IMR-90 (cell line): ENCODE results near the gene GP5. TPM values are rescaled to one million over a fixed set of nuclear protein-coding genes. Genes with fewer than 3 reads are reported as not detected.

Experiments
- ATAC-seq: fragments of 200-7000 bp; cut with Tn5 transposase; 2 replicates; pipeline ENCODE4 v1.9.1; 2020; ENCODE audit warnings: low read depth, mild to moderate bottlenecking, moderate library complexity
- BruUV-seq: library from RNA; stranded (reverse); fragments of 400-500 nt; replicated peaks from 2 replicates; lab custom pipeline; 2021; lab: Mats Ljungman, UMichigan
- CTCF ChIA-PET: fragments of 300-600 bp; formaldehyde crosslinking; extraction: SDS; loops from one replicate; lab custom pipeline; 2021; ENCODE audit warnings: antibody characterized with exemption; lab: Yijun Ruan, JAX
- POLR2A ChIA-PET: fragments of 300-600 bp; sonication (Branson Sonifier 250); formaldehyde crosslinking; loops from one replicate; lab custom pipeline; 2022; ENCODE audit warnings: antibody characterized with exemption; ENCODE audit not compliant: unreplicated experiment; lab: Charles Lee
- DNase-seq: peaks from one replicate; pipeline ENCODE4 v3.0.0; 2013
- H2AFZ ChIP-seq: replicated peaks from 2 replicates; pipeline ENCODE3; 2013; ENCODE audit warnings: low read length, mild to moderate bottlenecking; ENCODE audit not compliant: poor library complexity
- H2AK5ac ChIP-seq: 2 replicates; pipeline ENCODE4 v1.6.1; 2013; ENCODE audit warnings: low read depth, low read length, inconsistent platforms
- H2AK9ac ChIP-seq: replicated peaks from 2 replicates; pipeline ENCODE3; 2013; ENCODE audit warnings: mild to moderate bottlenecking, low read depth, low read length, moderate library complexity; ENCODE audit not compliant: poor library complexity
- H2BK120ac ChIP-seq: 2 replicates; pipeline ENCODE4 v1.6.1; 2013; ENCODE audit warnings: low read depth, low read length, inconsistent platforms
- H2BK15ac ChIP-seq: 3 replicates; pipeline ENCODE4 v1.6.1; 2013; ENCODE audit warnings: low read depth, low read length, inconsistent platforms
- H2BK20ac ChIP-seq: 2 replicates; pipeline ENCODE4 v1.6.1; 2013; ENCODE audit warnings: low read depth, mild to moderate bottlenecking, inconsistent platforms, low read length, moderate library complexity
- H2BK5ac ChIP-seq: 2 replicates; pipeline ENCODE4 v1.6.1; 2013; ENCODE audit warnings: mild to moderate bottlenecking, low read depth, low read length, inconsistent platforms; ENCODE audit not compliant: poor library complexity, severe bottlenecking
- H3K14ac ChIP-seq: replicated peaks from 2 replicates; pipeline ENCODE4 v1.6.1; 2013; ENCODE audit warnings: low read depth, low read length, inconsistent platforms
- H3K18ac ChIP-seq: 2 replicates; pipeline ENCODE4 v1.6.1; 2013; ENCODE audit warnings: low read depth, low read length, control low read depth
- H3K23ac ChIP-seq: 2 replicates; pipeline ENCODE4 v1.6.1; 2013; ENCODE audit warnings: low read depth, low read length, inconsistent platforms
- H3K27ac ChIP-seq: 2 replicates; pipeline ENCODE4 v1.5.1; 2013; ENCODE audit warnings: mild to moderate bottlenecking, control low read depth, low read length; ENCODE audit not compliant: insufficient read depth
- H3K27me3 ChIP-seq: 2 replicates; pipeline ENCODE4 v1.6.1; 2013; ENCODE audit warnings: low read length; ENCODE audit not compliant: control insufficient read depth, insufficient read depth
- H3K36me3 ChIP-seq: 2 replicates; pipeline ENCODE4 v1.6.1; 2013; ENCODE audit warnings: low read length, mixed read lengths; ENCODE audit not compliant: control insufficient read depth, insufficient read depth
- H3K4ac ChIP-seq: 2 replicates; pipeline ENCODE4 v1.6.1; 2013; ENCODE audit warnings: low read depth, low read length, inconsistent platforms
- H3K4me1 ChIP-seq: 2 replicates; pipeline ENCODE4 v1.6.1; 2013; ENCODE audit warnings: low read length, mixed read lengths; ENCODE audit not compliant: control insufficient read depth, insufficient read depth
- H3K4me2 ChIP-seq: 2 replicates; pipeline ENCODE4 v1.6.1; 2013; ENCODE audit warnings: low read depth, mild to moderate bottlenecking, control low read depth, low read length, moderate library complexity
- H3K4me3 ChIP-seq: 2 replicates; pipeline ENCODE4 v1.5.1; 2013; ENCODE audit warnings: low read depth, mild to moderate bottlenecking, control low read depth, low read length, moderate library complexity; ENCODE audit not compliant: insufficient read depth
- H3K56ac ChIP-seq: 2 replicates; pipeline ENCODE4 v1.6.1; 2013; ENCODE audit warnings: low read length, inconsistent platforms; ENCODE audit not compliant: insufficient read depth; ENCODE audit errors: extremely low read depth
- H3K79me1 ChIP-seq, 2 experiments: 2 replicates each; pipeline ENCODE4 v1.6.1; 2013; ENCODE audit warnings: low read length in 2 of 2, inconsistent platforms in 1 of 2, low read depth in 1 of 2
- H3K9ac ChIP-seq: 2 replicates; pipeline ENCODE4 v1.6.1; 2013; ENCODE audit warnings: low read depth, low read length, control low read depth
- H3K9me1 ChIP-seq: 2 replicates; pipeline ENCODE4 v1.6.1; 2013; ENCODE audit warnings: low read length, inconsistent platforms; ENCODE audit not compliant: insufficient read depth
- H3K9me3 ChIP-seq: 2 replicates; pipeline ENCODE4 v1.6.1; 2013; ENCODE audit warnings: low read length; ENCODE audit not compliant: control insufficient read depth, insufficient read depth
- H4K20me1 ChIP-seq: 2 replicates; pipeline ENCODE4 v1.6.1; 2013; ENCODE audit warnings: low read length, inconsistent platforms; ENCODE audit not compliant: insufficient read depth
- H4K5ac ChIP-seq: 2 replicates; pipeline ENCODE4 v1.6.1; 2013; ENCODE audit warnings: mild to moderate bottlenecking, low read depth, low read length, control low read depth
- H4K8ac ChIP-seq, 2 experiments: 2 replicates each; pipeline ENCODE4 v1.6.1; 2013; ENCODE audit warnings: low read depth in 2 of 2, low read length in 2 of 2, control low read depth in 1 of 2, inconsistent platforms in 1 of 2
- H4K91ac ChIP-seq: 2 replicates; pipeline ENCODE4 v1.6.1; 2013; ENCODE audit warnings: low read depth, low read length, inconsistent platforms; ENCODE audit not compliant: insufficient read depth
- CHD1 ChIP-seq: IDR thresholded peaks from 2 replicates; pipeline ENCODE4 v1.6.1; 2012; ENCODE audit warnings: low read depth, low read length, improper control_type of control experiment
- MAFK ChIP-seq: IDR thresholded peaks from 2 replicates; pipeline ENCODE4 v1.6.1; 2012; ENCODE audit warnings: low read depth, low read length, improper control_type of control experiment
- MAZ ChIP-seq: IDR thresholded peaks from 2 replicates; pipeline ENCODE4 v1.6.1; 2012; ENCODE audit warnings: low read depth, mild to moderate bottlenecking, low read length, improper control_type of control experiment, moderate library complexity, borderline replicate concordance
- MXI1 ChIP-seq: IDR thresholded peaks from 2 replicates; pipeline ENCODE4 v1.6.1; 2012; ENCODE audit warnings: low read depth, mild to moderate bottlenecking, low read length, moderate library complexity, borderline replicate concordance
- NFE2L2 ChIP-seq: fragments of 150-350 bp; IDR thresholded peaks from 2 replicates; pipeline ENCODE4 v1.6.1; 2016; ENCODE audit warnings: low read depth, mild to moderate bottlenecking, low read length
- RAD21 ChIP-seq: IDR thresholded peaks from 2 replicates; pipeline ENCODE4 v1.6.1; 2012; ENCODE audit warnings: low read length, improper control_type of control experiment
- RCOR1 ChIP-seq: IDR thresholded peaks from 2 replicates; pipeline ENCODE4 v1.6.1; 2012; ENCODE audit warnings: mild to moderate bottlenecking, low read length, improper control_type of control experiment; ENCODE audit not compliant: insufficient replicate concordance
- SMC3 ChIP-seq: fragments of 150-350 bp; IDR thresholded peaks from 2 replicates; pipeline ENCODE4 v1.6.1; 2016; ENCODE audit warnings: low read depth, mild to moderate bottlenecking, antibody characterized with exemption, low read length, moderate library complexity
- WGBS, 2 experiments: methylation state at CpG; one replicate each; pipeline versions ENCODE4 v1.1.5 to v1.1.7; 2013; ENCODE audit warnings: missing lambda C conversion rate in 2 of 2; ENCODE audit not compliant: insufficient read length in 1 of 2; ENCODE audit errors: extremely low coverage in 2 of 2; 5-methylcytosine and 5-hydroxymethylcytosine counted together
- dilution Hi-C: fragments of 300-500 bp; cut with HindIII; formaldehyde crosslinking; loops from one replicate; pipeline ENCODE4 v1.14.3; 2018; ENCODE audit warnings: low sequenced_read_pairs; ENCODE audit not compliant: unreplicated experiment
- in situ Hi-C: fragments of 300-500 bp; cut with MboI; formaldehyde crosslinking; loops from 3 replicates; pipeline ENCODE4 v1.14.3; 2019; ENCODE audit warnings: low sequenced_read_pairs, inconsistent platforms, mixed read lengths
- intact Hi-C: fragments of 100-400 bp; cut with micrococcal nuclease; formaldehyde crosslinking; loops from 2 replicates; pipeline ENCODE4 v1.10.0; 2022
- polyA plus RNA-seq, 3 experiments: library from polyadenylated mRNA; depleted of rRNA; stranded (reverse); fragments of >200 nt; gene quantifications; 2 replicates each; pipeline ENCODE4 v1.2.3, GENCODE V29; 2012; ENCODE audit warnings: low replicate concordance in 1 of 3
- total RNA-seq: library from RNA; depleted of rRNA; stranded (reverse); fragments of >200 nt; gene quantifications from 2 replicates; pipeline ENCODE4 v1.2.3, GENCODE V29; 2012
- TF ChIP-seq, protein P1 (sequence below): fragments of 150-350 bp; IDR thresholded peaks from 2 replicates; pipeline ENCODE4 v1.6.1; 2016; ENCODE audit warnings: low read depth, mild to moderate bottlenecking, low read length, moderate library complexity, borderline replicate concordance

GP5 gene
- total and polyA plus RNA-seq, 2 of the 4 experiments (the other 2 are of a cell fraction) = under 0.01 to 0.12 TPM

DNA sequence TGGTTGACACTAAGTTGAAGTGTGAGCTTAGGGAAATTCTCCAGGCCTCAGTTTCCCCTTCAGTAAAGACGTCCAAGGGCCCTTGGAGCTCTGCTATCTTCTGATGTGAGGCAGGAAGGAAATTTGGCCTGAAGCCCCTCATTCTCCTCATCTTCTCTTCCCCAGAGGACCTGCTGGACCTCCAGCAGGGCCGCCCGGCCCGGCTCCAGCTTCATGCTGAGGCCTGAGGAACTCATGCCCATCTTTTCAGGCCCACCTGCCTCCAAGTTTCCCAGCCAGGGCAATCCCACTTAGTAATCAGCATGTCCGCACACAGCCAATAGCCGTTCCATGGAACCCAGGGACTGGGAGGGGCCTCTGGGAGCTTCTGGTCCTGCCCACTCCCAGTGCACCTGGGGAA is 33.5 kb downstream of the GP5 start:
- H3K27ac ChIP-seq = peak overlapping the region; percentile 33; the same call in 1 of the 2 replicates
- H2AK9ac ChIP-seq = no peak overlapping the region
- H3K4me3 ChIP-seq = no peak overlapping the region
- H3K79me1 ChIP-seq = peaks cover 0 to 6% of the 10 kb centered on the region in 2 experiments; a peak in 1 of 4 replicates
- DNase-seq = no peak
- H4K20me1 ChIP-seq = no peaks in the 10 kb centered on the region
- H2BK120ac ChIP-seq = peak overlapping the region; percentile 76
- 0 out of 3 replicates have a peak overlapping the region, but pooled peaks have one; percentile 8 for H2BK15ac ChIP-seq
- peak overlapping the region; percentile 49 for H2BK5ac ChIP-seq
- intact Hi-C loops (no loop called here), dilution Hi-C loops (no loop called here), in situ Hi-C loops (no loop called here)
- H4K91ac ChIP-seq = peak overlapping the region; percentile 52; the same call in 1 of the 2 replicates
- 0 out of 2 replicates have a peak overlapping the region, but pooled peaks have one; percentile 33 for H3K14ac ChIP-seq
- H3K56ac ChIP-seq = no peak overlapping the region
- no peaks in the 10 kb centered on the region for H3K36me3 ChIP-seq
- ChIA-PET POLR2A (interaction anchor here (0.5 kb wide), 1 partner anchor 341 kb away, joined by 3 read pairs; no protein-coding TSS in a partner anchor), CTCF (no interaction called here)
- no peak for ATAC-seq
- peak overlapping the region; percentile 46 for H3K4ac ChIP-seq
- no peak overlapping the region for H3K4me2 ChIP-seq
- H3K4me1 ChIP-seq = peaks cover 30% of the 10 kb centered on the region
- peak overlapping the region in 1 of 2 experiments; percentile 45; a peak in 1 of 4 replicates for H4K8ac ChIP-seq
- peaks cover 3% of the 10 kb centered on the region; the same call in 1 of the 2 replicates for H3K27me3 ChIP-seq
- no TSS peak for BruUV-seq
- no peak overlapping the region for H3K18ac ChIP-seq
- H3K9me3 ChIP-seq = no peaks in the 10 kb centered on the region
- no peak overlapping the region for H2AFZ ChIP-seq
- no peak overlapping the region; the same call in 1 of the 2 replicates for H3K23ac ChIP-seq
- 100% methylated on average over 1 of the region's 6 CpGs; no CpG with 5 or more reads in 1 of the 2 experiments for WGBS, 2 experiments
- H3K9me1 ChIP-seq = peaks cover 16% of the 10 kb centered on the region
- no peak for TF ChIP-seq CHD1
- TF ChIP-seq MAZ = no peak
- TF ChIP-seq, protein P1, sequence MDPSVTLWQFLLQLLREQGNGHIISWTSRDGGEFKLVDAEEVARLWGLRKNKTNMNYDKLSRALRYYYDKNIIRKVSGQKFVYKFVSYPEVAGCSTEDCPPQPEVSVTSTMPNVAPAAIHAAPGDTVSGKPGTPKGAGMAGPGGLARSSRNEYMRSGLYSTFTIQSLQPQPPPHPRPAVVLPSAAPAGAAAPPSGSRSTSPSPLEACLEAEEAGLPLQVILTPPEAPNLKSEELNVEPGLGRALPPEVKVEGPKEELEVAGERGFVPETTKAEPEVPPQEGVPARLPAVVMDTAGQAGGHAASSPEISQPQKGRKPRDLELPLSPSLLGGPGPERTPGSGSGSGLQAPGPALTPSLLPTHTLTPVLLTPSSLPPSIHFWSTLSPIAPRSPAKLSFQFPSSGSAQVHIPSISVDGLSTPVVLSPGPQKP = no peak
- TF ChIP-seq RAD21 = no peak
- no peak for TF ChIP-seq MXI1
- no peak for TF ChIP-seq MAFK
- TF ChIP-seq RCOR1 = no peak
- no peak for TF ChIP-seq SMC3
- TF ChIP-seq NFE2L2 = no peak
- no peak overlapping the region for H4K5ac ChIP-seq
- peak overlapping the region; percentile 3; the same call in 1 of the 2 replicates for H2AK5ac ChIP-seq
- H3K9ac ChIP-seq = no peak overlapping the region
- H2BK20ac ChIP-seq = peak overlapping the region; percentile 61
